ENCODE measurements around the gene NMNAT2.

GRCh38 chr1:183355797-183356196 lies 62.4 kb downstream of the NMNAT2 start:
- TF ChIP-seq POLR2AphosphoS5 (IDR thresholded peaks at IDR 0.05) (no peak), CTCF (IDR thresholded peaks at IDR 0.05) (no peak), POLR2A (IDR thresholded peaks at IDR 0.05) (no peak)
